IPS-15b (cell line): ENCODE results near the gene CCDC39.
A peak's percentile ranks its signal among the peaks of the same experiment; 100 is the strongest.
"Not testable (repeated sequence)": the region's sequence is repeated elsewhere in the genome, so short reads cannot be mapped to it uniquely, and the experiment has no call there.

Source experiments
- H3K27me3 ChIP-seq: one replicate; pipeline ENCODE4 v1.6.1; 2013; ENCODE audit warnings: low read length; ENCODE audit not compliant: control insufficient read depth, insufficient read depth
- H3K36me3 ChIP-seq: one replicate; pipeline ENCODE4 v1.6.1; 2013; ENCODE audit warnings: low read length; ENCODE audit not compliant: control insufficient read depth, insufficient read depth
- H3K4me1 ChIP-seq: one replicate; pipeline ENCODE4 v1.6.1; 2013; ENCODE audit warnings: mild to moderate bottlenecking, low read length; ENCODE audit not compliant: control insufficient read depth, insufficient read depth
- H3K4me3 ChIP-seq: one replicate; pipeline ENCODE4 v1.5.1; 2013; ENCODE audit warnings: low read depth, low read length
- H3K9ac ChIP-seq: one replicate; pipeline ENCODE4 v1.6.1; 2013; ENCODE audit warnings: low read depth, mild to moderate bottlenecking, low read length
- H3K9me3 ChIP-seq: one replicate; pipeline ENCODE4 v1.6.1; 2013; ENCODE audit warnings: mild to moderate bottlenecking, low read length; ENCODE audit not compliant: control insufficient read depth, insufficient read depth

The CCDC39 gene

DNA sequence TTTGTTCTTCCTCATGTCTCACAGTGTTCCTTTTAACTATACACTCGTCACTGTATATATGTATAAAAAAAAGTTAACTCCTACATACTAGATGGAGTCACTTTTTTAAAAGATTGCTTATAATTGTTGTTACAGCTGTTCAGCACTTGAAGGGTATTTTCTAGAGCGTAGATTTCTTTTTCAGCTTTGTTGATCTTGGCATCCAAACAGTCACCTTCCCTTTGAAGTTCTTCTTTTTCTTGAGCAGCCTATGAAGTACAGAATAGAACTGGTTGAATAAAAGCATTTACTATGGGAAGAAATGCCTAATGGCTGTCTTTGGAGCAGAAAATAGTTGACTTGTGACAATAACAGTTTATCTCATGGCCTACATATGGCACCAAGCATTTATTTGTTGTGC, 59.6 kb downstream of the CCDC39 start:
- H3K9me3 ChIP-seq, result no peaks in the 10 kb centered on the region
- no peaks in the 10 kb centered on the region for H3K27me3 ChIP-seq
- H3K9ac ChIP-seq, result no peak overlapping the region
- H3K4me1 ChIP-seq, result no peaks in the 10 kb centered on the region
- H3K4me3 ChIP-seq, result no peak overlapping the region
- H3K36me3 ChIP-seq, result no peaks in the 10 kb centered on the region

GRCh38 chr3:180618563-180618962, 60.7 kb downstream of the CCDC39 start:
- not testable (repeated sequence) for H3K4me1 ChIP-seq, H3K27me3 ChIP-seq, H3K36me3 ChIP-seq, H3K9ac ChIP-seq, H3K4me3 ChIP-seq, H3K9me3 ChIP-seq

GRCh38 chr3:180617049-180617448, 62.2 kb downstream of the CCDC39 start:
- Histone ChIP-seq H3K9ac (no peak overlapping the region), H3K27me3 (no peaks in the 10 kb centered on the region), H3K9me3 (no peaks in the 10 kb centered on the region), H3K36me3 (peaks cover 4% of the 10 kb centered on the region), H3K4me1 (no peaks in the 10 kb centered on the region), H3K4me3 (no peak overlapping the region)

GRCh38 chr3:180615954-180616353, 63.3 kb downstream of the CCDC39 start:
- Histone ChIP-seq H3K4me1 (no peaks in the 10 kb centered on the region), H3K9ac (no peak overlapping the region), H3K4me3 (no peak overlapping the region), H3K36me3 (peaks cover 4% of the 10 kb centered on the region), H3K27me3 (no peaks in the 10 kb centered on the region), H3K9me3 (no peaks in the 10 kb centered on the region)

DNA sequence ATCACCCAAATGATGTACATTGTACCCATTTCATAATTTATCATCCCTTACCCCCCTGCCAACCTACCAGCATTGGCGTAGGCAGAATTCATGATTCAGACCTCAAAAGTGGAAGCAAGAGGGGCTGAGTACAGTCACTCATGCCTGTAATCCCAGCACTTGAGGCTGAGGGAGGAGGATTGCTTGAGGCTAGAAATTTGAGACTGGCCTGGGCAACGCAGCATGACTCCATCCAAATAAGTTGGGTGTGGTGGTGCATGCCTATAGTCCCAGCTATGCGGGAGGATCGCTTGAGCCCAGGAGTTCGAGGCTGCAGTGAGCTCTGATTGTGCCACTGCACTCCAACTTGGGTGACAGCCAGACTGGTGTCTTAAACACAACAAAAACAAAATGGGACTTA, 66.9 kb downstream of the CCDC39 start:
- H3K27me3 ChIP-seq, result no peaks in the 10 kb centered on the region
- no peak overlapping the region for H3K4me3 ChIP-seq
- H3K9ac ChIP-seq, result no peak overlapping the region
- H3K9me3 ChIP-seq, result no peaks in the 10 kb centered on the region
- peaks cover 4% of the 10 kb centered on the region for H3K36me3 ChIP-seq
- H3K4me1 ChIP-seq, result no peaks in the 10 kb centered on the region

GRCh38 chr3:180611006-180611405, 68.3 kb downstream of the CCDC39 start:
- H3K27me3 ChIP-seq, result no peaks in the 10 kb centered on the region
- H3K9ac ChIP-seq, result no peak overlapping the region
- peaks cover 4% of the 10 kb centered on the region for H3K36me3 ChIP-seq
- no peaks in the 10 kb centered on the region for H3K9me3 ChIP-seq
- H3K4me3 ChIP-seq, result no peak overlapping the region
- no peaks in the 10 kb centered on the region for H3K4me1 ChIP-seq

- Histone ChIP-seq H3K4me3 (peak within 1 kb of the TSS; percentile 71), H3K9me3 (no peaks in the 10 kb centered on the region), H3K4me1 (peaks cover 5% of the 10 kb centered on the region), H3K27me3 (no peaks in the 10 kb centered on the region), H3K36me3 (peaks cover 3% of the 10 kb centered on the region), H3K9ac (peak within 1 kb of the TSS; percentile 80)
Observed at GRCh38 chr3:180601688-180602666, 77.3 kb downstream of the CCDC39 start, which contains the start of gene TTC14. Gene TTC14 (plus strand): TSS chr3:180602163. CDS start chr3:180602262, 99 bp downstream.

DNA sequence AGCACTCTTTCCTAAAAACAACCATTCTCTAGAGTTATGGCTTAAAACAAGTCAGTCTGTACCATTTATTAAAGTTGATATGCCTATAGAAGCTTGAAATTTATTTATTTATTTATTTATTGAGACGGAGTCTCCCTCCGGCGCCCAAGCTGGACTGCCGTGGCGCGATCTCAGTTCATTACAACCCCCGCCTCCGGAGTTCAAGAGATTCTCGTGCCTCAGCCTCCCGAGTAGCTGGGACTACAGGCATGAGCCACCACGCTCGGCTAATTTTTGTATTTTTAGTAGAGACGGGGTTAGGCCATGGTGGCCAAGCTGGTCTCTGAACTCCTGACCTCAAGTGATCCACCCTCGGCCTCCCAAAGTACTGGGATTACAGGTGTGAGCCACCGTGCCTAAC, 78.8 kb downstream of the CCDC39 start:
- Histone ChIP-seq H3K36me3 (peaks cover 3% of the 10 kb centered on the region), H3K4me3 (no peak overlapping the region)

DNA sequence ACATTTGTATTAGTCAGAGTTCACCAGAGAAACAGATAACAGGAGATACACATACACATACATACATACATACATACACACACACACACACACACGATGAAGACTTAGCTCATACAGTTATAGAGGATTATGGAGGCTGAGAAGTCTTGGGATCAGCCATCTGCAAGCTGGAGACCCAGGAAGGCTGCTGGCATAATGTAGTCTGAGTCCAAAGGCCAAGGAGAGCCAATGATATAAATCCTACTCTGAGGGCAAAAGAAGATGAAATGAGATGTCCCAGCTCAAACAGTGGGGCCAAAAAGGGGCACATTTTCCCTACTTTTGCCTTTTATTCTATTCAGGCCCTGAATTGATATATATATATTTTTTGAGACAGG, 83.7 kb downstream of the CCDC39 start:
- no peak overlapping the region for H3K9ac ChIP-seq
- H3K4me1 ChIP-seq, result no peaks in the 10 kb centered on the region
- H3K9me3 ChIP-seq, result no peaks in the 10 kb centered on the region
- H3K27me3 ChIP-seq, result no peaks in the 10 kb centered on the region
- no peaks in the 10 kb centered on the region for H3K36me3 ChIP-seq
- H3K4me3 ChIP-seq, result no peak overlapping the region

More for the DNA sequence above, 78.8 kb downstream of the CCDC39 start:
- no peaks in the 10 kb centered on the region for H3K9me3 ChIP-seq
- no peaks in the 10 kb centered on the region for H3K27me3 ChIP-seq
- peaks cover 5% of the 10 kb centered on the region for H3K4me1 ChIP-seq
- no peak overlapping the region for H3K9ac ChIP-seq

GRCh38 chr3:180594631-180595558, 84.4 kb downstream of the CCDC39 start:
- Histone ChIP-seq H3K4me3 (no peak overlapping the region), H3K4me1 (no peaks in the 10 kb centered on the region), H3K36me3 (no peaks in the 10 kb centered on the region), H3K27me3 (no peaks in the 10 kb centered on the region), H3K9ac (no peak overlapping the region), H3K9me3 (no peaks in the 10 kb centered on the region)

DNA sequence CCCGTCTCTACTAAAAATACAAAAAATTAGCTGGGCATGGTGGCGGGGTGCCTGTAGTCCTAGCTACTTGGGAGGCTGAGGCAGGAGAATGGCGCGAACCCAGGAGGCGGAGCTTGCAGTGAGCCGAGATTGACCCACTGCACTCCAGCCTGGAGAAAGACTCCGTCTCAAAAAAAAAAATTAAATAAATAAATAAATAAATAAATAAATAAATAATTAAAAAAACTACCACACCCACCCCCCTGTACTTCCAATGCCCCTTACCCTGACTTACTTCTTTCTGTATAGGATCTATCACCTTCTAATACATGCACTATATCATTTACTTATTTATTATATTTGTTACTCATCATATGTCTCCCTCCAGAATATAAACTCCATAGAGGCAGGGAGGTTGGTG, 85.7 kb downstream of the CCDC39 start:
- H3K36me3 ChIP-seq, H3K4me1 ChIP-seq, H3K9me3 ChIP-seq, H3K9ac ChIP-seq, H3K4me3 ChIP-seq, H3K27me3 ChIP-seq: not testable (repeated sequence)
